NAMALWA (cell line): ENCODE results near the gene ABCG5.

ENCODE experiments used
- DNase-seq: peaks from one replicate; pipeline ENCODE4 v3.0.0-alpha.2; 2015; ENCODE audit warnings: low spot score

ABCG5 gene

DNA sequence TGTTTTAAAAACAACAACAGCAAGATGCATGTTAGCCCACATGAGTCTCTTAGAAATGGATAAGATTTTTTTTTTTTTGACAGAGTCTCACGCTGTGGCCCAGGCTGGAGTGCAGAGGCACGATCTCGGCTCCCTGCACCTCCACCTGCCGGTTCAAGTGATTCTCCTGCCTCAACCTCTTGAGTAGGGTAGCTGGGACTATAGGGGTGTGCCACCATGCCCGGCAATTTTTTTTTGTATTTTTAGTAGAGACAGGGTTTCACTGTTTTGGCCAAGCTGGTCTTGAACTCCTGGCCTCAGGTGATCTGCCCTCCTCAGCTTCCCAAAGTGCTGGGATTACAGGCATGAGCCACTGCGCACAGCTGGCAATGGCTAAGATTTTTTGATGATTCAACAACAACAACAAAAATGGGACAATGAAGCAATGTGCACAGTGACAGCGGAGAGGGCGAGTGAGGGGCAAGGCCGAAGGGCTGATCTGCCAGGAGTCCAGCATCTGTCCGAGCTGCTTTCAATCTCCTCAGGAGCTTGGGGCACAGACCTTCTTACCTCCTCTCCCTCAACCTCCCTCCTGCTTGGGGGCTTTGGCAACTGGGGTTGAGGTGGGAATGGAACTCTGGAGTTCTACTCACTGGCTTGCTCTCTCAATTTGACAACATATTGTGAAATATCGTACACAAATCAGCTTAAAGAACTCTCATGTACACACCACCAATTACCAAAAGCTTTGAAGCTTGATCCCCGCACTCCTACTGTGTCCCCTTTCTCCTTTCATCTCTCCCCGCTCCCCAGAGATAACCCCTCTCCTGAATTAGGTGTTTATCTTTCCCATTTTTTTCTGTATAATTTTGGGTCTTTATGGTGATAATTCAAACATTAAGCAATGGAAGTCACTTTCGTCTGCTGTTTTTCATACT is 3.6 kb upstream of the ABCG5 start:
- no peak for DNase-seq

DNA sequence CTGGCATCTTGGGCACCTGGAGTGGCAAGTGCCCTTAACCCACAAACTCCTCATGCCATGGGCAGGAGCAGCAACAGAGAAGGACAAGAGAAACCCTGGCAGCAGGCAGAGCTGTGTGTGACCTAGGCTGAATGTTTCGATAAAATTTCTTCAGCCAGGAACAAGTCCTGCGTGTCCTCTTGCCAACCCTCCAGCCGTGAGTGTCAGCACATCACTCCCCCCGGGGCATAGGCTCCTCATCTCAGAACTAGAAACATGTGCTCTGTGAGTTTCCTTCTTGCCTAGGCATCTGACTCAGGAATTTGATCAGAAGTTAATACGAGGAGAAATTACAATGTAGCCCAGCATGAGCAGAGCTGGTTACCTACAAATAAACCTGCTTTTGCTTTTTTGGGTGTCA is 2.3 kb upstream of the ABCG5 start:
- DNase-seq: no peak

DNA sequence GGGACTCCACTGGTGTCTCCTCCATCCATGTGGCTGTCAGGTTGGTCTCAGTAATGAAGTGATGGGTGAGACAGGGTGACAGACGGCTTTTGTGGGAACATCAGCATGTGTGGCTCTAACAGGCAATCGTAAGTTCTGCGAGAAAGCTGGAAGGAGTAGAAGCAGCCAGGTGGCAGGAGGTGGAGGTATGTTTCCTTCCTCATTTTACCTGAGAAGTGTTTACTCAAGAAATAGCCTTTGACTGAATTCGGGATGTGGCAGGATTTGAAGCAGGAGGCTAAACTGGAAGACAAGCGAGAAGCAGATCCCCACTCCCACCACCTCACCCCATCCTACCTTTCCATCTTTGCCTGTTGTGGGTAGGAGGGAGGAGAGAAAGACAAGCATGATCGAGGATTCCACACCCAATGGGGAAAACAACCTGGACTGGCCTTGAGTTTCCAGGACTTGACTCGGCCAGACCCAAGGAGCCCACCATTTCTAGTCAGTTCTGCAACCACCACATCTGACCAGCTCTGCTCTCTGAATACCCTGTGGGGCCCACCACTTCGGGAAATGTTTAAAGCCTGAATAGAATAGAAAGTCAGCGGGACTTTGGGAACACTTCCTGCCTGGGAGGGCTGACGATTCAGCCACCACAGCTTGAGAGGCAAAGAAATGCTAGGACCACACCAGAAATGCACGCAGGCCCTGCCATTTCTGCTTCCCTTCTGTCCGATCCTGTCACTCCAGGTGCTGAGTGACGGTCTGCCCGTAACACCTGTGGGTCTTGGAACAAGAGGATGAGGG is 1.3 kb upstream of the ABCG5 start:
- DNase-seq: no peak

DNA sequence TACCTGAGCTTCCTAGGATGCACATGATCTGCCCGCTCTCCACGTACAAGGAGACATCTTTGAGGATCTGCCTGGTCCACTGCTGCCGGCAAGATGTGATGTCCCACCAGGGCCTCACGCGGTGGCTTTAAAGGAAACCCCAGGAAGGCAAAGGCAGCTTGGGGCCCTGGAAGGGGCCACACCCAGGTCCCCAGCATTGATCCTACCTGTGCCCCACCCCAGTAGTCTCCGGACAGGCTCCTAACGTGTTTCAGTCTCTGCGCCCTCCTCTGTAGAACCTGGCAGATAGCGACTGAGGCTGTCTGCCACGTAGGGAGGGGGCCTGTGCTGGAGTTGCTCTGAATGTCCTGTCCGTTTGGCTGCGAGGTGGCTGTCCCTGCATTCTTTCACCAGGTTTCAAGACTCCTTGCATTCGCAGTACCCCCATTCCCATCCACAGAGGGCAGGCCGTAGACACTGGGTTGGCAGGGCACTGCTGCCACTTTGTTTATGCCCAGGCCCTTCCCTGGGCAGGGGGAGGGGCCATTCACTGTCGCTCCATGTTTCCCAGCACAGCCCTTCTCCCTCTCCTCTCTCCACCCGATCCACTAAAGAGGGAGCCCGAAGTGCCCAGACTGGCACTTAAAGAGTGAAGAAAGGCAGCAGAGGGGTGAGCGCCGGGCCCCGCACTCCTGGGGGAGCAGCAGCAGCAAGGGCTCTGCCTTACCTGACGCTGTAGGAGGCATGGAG is 644 bp downstream of the ABCG5 start:
- no peak for DNase-seq

DNA sequence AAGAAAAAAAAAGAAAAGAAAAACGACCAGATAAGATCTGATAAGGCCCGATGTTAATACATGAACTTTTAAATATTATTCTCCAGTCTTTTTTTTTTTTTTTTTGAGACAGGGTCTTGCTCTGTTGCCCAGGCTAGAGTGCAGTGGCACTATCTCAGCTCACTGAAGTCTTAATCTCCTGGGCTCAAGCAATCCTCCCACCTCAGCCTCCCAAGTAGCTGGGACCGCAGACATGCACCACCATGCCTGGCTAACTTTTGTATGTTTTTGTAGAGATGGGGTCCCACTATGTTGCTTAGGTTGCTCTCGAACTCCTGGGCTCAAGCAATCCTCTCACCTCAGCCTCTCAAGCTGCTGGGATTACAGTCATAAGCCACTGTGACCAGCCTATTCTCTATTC is 1.6 kb downstream of the ABCG5 start:
- DNase-seq: no peak

DNA sequence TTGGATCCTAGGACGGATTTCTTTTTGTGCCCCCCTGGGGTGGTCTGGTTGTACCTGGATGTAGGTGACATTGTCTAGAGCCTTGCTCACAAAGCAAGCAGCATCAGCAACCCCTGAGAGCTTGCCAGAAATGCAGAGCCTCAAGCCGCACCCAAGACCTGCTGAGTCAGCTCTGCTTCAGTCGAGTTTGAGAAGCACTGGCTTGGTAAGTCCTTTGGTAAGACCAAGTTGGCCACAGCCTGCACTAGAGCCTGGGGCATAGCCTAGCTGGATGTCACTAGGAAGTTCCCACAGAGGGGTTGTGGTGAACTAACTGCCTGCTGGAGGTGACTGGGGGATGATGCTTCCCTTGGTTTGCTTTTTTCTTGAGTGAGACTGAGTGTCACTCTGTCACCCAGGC is 6.2 kb downstream of the ABCG5 start:
- no peak for DNase-seq

DNA sequence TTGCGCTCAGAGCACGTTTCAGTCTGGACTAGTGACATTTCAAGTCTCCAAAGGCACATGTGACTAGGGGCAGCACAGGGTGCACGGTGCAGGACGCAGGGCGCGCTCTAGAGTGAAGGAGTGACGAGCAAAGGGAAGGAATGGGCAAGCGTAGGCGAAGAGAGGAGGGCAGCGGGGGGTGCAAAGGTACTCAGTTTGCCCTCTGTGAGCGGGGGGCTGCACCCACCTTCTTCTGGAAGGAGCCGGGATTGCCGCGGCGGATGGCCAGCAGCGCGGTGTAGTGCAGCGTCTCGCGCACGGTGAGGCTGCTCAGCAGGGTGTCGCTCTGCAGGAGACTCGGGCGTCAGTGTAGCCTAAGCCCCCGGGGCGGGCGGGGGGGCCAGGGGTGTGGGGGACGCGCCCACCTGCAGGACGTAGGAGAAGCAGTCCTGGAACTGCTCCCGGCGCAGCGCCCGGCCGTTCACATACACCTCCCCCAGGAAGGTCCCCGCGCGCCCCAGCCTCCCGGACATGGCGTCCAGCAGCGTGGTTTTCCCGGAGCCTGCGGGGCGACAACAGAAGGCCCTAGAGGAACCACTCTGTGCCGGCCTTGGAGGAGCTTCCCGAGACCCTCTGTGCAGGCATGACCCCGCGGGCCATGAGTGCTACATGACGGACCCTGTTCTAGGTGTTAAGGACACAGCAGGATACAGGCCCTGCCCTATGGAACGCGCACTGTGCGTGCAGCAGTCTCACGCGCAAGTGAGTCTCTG is 6.9 kb downstream of the ABCG5 start:
- DNase-seq: no peak

DNA sequence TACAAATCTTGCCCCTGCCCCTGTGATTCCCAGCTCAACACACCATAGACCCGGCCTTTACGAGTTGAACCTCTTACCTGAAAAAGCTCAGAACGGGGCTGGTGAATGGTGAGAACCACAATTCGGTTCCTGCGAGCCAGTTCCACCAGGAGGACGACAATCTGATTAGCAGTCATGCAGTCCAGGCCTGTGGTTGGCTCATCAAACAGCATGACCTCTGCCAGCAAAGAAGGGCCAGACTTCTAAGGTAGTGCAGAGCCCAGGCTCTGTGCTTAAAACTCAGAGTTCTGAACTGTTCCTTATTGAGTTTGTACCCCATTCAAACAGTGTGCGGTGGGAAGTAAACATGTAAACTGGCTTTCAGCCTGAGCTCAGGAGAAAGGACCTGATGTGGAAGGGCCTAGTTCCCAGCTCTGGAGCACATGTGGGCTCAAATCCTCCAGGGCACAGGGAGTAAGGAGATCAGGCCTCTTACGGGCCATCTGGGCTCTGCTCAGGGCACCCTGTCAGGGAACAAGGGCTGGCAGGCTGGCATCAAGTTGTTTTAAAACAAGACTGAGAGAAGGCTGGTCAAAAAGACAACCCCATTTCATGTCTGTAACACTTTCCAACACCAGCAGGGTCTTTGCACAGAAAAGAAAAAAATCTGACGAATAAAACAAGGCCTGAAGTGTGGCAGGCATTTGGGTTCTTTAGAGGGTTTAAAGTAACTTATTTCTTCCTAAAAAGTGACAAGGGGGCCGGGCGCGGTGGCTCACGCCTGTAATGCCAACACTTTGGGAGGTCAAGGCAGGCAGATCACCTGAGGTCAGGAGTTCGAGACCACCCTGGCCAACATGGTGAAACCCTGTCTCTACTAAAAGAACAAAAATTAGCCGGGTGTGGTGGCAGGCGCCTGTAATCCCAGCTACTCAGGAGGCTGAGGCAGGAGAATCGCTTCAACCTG is 12.1 kb downstream of the ABCG5 start:
- DNase-seq: no peak

DNA sequence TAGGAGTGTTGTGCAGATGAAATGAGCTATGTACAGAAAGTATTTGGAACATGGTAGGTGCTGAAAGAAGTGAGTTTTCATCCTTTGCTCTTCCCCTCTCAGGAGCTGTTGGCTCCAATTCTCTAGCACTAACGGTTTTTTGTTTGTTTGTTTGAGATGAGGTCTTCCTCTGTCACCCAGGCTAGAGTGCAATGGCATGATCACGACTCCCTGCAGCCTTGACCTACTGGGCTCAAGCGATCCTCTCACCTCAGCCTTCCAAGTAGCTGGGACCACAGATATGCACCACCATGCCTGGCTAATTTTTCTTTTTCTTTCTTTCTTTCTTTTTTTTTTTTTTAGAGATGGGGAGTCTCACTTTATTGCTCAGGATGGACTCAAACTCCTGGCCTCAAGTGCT is 12.8 kb downstream of the ABCG5 start:
- no peak for DNase-seq

DNA sequence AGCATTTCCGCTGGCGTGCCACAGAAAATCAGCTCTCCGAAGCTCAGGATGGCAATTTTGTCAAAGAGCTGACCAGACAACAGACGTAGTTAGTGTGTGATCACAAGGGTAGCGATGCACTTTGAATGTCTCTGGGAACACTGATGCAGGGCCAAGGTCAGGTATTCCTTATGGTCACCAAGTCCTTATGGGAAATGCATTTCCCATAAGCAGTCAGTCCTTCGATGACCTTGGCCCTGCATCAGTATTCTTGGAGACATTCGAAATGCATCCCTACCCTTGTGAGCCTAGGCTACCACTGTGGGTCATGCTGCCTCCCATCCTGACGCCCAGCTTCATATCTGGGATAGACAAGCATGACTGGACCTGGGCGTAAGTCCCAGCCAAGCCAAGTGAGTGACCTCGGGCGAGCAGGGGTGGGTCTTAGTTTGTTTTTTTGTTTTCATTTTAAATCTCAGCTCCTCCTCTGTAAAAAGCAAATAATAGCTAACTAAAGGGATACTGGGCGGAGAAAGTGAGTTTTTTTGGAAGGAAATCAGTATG is 13.6 kb downstream of the ABCG5 start:
- DNase-seq: no peak

DNA sequence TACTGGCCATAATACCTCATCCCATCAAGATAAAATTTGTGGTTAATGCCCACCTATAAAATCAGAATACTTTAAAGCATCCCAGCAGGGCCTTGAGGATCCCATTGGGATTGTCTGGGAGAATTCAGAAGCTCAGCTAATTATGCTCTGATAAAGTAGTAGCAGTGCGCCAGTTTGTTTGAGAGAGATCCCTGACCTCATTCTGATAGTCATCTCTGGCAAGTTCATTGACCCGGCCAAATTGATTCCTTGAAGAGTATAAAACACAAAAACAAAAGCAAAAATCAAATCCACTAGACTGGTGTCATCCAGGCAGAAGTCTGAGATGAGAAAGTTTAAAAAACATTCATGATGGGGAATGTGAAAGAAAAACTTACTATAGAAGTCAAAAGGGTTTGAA is 14.1 kb downstream of the ABCG5 start:
- no peak for DNase-seq

DNA sequence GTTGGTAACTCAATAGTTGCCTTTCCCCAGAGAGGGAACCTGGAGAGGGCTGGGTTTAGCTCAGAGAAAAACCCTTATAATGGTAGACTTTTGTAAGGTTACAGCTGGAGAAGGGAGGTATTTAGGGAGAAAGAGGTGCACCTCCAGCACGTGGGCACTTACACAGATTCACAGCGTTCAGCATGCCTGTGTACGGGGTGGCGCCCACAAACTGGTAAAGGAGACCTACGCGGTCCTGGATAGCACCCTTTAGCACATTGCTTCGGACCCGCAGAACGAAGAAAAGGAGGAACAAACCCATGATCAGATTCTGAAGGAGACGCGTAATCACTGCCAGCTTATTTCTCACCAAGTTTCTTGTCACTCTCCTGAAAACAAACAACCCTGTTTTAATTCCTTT is 14.9 kb downstream of the ABCG5 start:
- DNase-seq: no peak

DNA sequence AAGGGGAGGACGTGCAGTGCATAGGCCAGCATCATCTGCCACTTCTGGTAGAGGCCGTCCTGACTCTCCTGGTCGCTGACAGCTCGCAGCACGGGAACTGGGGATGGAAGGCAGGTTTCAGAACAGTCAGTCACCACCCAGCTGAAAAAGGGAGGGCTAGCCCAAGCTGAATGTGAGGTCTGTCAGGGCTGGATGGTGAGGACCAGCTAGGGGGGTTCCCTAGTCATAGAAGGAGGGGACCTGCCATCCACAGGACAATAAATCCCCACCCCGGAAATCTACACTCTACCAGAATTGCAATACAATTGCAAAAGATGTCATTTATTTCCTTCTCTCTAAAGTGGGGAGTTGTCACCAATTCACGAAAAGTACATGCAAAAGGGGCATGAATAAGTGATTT is 15.8 kb downstream of the ABCG5 start:
- no peak for DNase-seq

DNA sequence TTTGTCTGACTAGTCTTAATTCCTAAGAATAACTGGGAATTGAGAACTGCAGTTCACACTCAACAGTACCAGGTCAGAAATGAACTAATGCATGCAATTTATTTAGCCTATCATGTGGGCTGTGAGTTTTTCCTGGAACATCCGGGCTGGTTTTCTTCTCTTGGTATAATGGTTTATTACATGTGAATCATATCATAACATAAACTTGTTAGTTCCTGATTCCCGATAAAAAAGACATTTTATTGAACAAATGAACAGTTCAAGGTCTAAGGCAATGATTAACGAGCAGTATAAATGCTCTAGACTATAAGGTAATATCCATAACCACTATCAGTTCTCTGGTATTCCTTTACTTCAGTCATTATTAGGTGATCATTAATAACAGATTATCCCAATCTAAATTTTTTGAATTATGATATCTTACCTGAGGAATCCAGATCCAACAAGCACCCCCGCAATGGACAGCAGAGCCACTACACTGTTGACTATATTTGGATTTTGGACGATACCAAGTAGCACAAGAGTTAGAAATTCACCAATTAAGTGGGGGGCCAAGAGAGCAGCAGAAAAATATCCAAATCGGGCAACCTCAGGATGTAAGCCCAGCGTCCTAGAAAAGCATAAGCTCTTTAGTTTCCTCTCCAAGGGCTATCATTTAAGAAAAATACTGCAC is 19.0 kb downstream of the ABCG5 start:
- no peak for DNase-seq

DNA sequence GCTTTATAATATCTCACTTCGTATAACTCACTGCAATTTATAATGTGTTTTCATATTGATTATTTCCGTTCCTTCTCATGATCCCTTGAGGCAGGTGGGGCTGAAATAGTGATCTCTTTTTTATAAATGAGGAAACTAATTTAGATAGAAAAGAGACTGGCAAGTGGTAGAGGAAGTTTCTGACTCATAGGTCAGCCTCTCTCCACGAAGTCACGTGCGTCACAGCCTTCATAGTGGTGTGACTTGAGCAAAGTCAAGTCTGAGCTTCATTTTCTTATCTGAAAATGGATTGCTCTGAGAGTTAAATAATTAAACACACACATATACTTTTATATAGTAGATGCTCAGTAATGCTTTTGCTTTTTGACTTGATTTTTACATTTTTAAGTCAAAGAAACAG is 19.9 kb downstream of the ABCG5 start:
- DNase-seq: no peak

DNA sequence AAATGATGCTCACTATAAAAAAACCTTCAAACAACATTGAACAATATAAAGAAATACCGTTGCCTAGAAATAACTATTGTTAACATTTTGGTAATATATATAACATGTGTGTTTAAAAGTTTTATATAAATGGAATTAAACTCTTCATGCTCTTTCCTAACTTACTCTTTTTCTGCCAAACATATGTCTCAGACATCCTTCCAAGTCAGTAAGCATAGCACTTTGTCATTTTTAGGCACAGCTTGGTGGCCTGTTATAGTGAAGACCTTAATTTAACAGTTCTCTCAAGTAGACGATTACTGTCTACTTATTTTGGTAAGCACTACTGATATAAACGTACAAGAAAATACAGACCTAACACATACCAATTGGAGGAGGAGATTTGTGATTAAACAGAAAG is 23.9 kb downstream of the ABCG5 start:
- DNase-seq: no peak

DNA sequence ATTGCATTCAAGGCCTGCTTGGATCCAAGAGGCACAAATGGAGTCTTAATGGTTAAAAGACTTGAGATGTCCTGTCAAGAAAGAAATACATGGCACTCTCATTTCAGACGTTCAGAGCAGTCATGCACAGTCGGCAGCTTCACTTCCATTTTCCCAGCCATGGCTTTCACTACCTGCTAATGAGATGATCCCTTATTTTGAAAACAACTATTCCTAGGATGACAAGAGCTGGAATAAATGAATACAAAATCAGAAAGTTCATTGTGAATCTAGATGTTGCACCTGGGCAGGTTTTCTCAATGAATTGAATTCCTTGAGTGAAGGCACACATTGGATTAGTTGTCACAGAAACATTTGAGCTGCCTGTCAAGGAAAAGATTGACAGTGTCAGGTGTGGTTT is 25.7 kb downstream of the ABCG5 start:
- no peak for DNase-seq

DNA sequence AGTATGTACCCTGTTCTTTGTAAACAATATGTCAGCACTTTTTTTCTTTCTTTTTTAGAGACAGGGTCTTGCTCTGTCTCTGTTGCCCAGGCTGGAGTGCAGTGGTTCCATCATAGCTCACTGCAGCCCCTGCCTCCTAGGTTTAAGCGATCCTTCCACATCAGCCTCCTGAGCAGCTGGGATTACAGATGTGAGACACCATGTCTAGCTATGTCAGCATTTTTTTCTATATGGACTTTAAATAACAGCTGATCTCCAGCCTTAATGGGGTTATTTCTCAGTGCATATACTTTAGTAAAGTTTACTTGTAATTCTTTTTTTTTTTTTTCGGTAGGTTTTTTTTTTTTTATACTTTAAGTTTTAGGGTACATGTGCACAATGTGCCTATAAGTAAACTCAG is 26.6 kb downstream of the ABCG5 start:
- no peak for DNase-seq

DNA sequence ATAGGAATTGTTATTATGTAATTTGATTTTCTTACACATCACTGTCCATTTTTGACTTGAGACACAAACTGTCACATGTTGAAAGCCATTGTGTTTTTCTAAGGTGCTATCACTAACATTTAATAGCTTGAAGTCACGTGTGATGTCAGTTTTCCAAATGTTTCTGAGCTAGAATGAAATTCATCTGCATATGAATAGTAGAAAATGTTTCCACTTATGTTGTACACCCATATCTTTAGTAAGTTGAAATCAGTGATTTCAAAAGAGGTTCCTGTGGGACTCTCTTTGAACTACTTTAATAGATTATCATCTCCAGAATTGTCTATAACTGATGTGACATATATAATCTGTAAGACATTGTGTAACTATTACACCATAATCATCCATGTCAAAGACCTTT is 27.8 kb downstream of the ABCG5 start:
- no peak for DNase-seq

DNA sequence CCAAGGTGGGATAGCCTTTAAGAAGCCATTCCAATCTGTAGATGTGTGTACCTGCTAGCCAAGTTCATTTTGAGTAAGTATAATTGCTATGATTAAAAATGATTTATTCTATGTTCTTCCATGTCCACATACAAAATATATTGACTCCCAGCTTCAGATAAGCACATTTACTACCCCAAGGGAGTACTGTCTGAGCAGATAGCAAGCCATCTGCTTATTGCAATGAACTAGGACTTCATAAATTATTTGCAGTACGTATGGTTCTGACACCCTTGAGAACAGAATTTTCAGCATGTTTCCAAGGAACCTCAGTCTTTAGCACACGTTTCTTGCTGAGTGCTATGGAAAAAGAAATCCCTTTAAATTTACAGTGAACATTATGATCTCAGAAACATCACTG is 28.2 kb downstream of the ABCG5 start:
- no peak for DNase-seq
